Transverse colon (tissue), 4 donors: Measurements from ENCODE around the gene ITPKB. TPM values are rescaled to one million over a fixed set of nuclear protein-coding genes. Genes with fewer than 3 reads are reported as not detected.
A peak's percentile ranks its signal among the peaks of the same experiment; 100 is the strongest.

Experiments
- DNase-seq: peaks from one replicate; pipeline ENCODE4 v3.0.0-alpha.2; 2019
- H3K27ac ChIP-seq, 4 donors: fragments of 200-600 bp; sonication (generic); 2 replicates each; pipeline ENCODE4 v1.5.1; 2016 to 2018; ENCODE audit warnings: inconsistent platforms in 4 of 4
- H3K27me3 ChIP-seq: fragments of 200-600 bp; sonication (generic); 2 replicates; pipeline ENCODE4 v1.5.1; 2017; ENCODE audit warnings: inconsistent platforms
- H3K36me3 ChIP-seq, 4 donors: fragments of 200-600 bp; sonication (generic); 2 replicates each; pipeline ENCODE4 v1.5.1; 2017 to 2019; ENCODE audit warnings: inconsistent platforms in 4 of 4
- H3K4me1 ChIP-seq, 4 donors: fragments of 200-600 bp; sonication (generic); 2 replicates each; pipeline ENCODE4 v1.5.1; 2017 to 2020; ENCODE audit warnings: inconsistent platforms in 4 of 4
- H3K4me3 ChIP-seq, 4 donors: fragments of 200-600 bp; sonication (generic); 1 replicate in 1 of 4; 2 replicates in 3 of 4; pipeline versions ENCODE4 v1.5.1 to v1.6.1; 2017 to 2019; ENCODE audit warnings: inconsistent platforms in 4 of 4
- H3K9me3 ChIP-seq, 2 donors: fragments of 200-600 bp; sonication (generic); 2 replicates each; pipeline ENCODE4 v1.5.1; 2017 to 2019; ENCODE audit warnings: inconsistent platforms in 2 of 2
- CTCF ChIP-seq, 5 experiments: fragments of 200-600 bp in 3 of 5; fragments of 450-650 bp in 2 of 5; sonication (generic) in 3 of 5; IDR thresholded peaks; 1 replicate in 2 of 5; 2 replicates in 3 of 5; pipeline ENCODE4 v1.5.1; 2016 to 2017; ENCODE audit warnings: antibody characterized with exemption in 5 of 5, inconsistent platforms in 3 of 5, mild to moderate bottlenecking in 2 of 5, moderate library complexity in 1 of 5
- EP300 ChIP-seq: sonication (generic); formaldehyde crosslinking; IDR thresholded peaks from one replicate; pipeline ENCODE4 v1.6.1; 2017; ENCODE audit warnings: antibody characterized with exemption, low read depth
- POLR2A ChIP-seq: fragments of 450-650 bp; IDR thresholded peaks from one replicate; pipeline ENCODE4 v1.6.1; 2016; ENCODE audit warnings: antibody characterized with exemption, mild to moderate bottlenecking, moderate library complexity
- POLR2AphosphoS5 ChIP-seq, 3 donors: sonication (generic); formaldehyde crosslinking; IDR thresholded peaks; one replicate each; pipeline ENCODE4 v1.6.1; 2016; ENCODE audit warnings: antibody characterized with exemption in 3 of 3
- WGBS, 2 donors: methylation state at CpG; one replicate each; pipeline ENCODE4 v1.1.5; 2018; ENCODE audit warnings: low coverage in 1 of 2; 5-methylcytosine and 5-hydroxymethylcytosine counted together
- in situ Hi-C, 4 donors: fragments of 200-750 bp; cut with MboI; loops; one replicate each; pipeline versions ENCODE4 v1.15.0 to v1.15.1; 2017; ENCODE audit warnings: low sequenced_read_pairs in 3 of 4, low pct_ligation_motif_present in 1 of 4, low pct_unique_long_range_greater_than_20kb in 1 of 4
- intact Hi-C: fragments of 100-400 bp; cut with DNase I; formaldehyde crosslinking; loops from one replicate; pipeline ENCODE4 v1.15.1; 2023; ENCODE audit warnings: low total_unique reads
- total RNA-seq, 4 donors: library from RNA; depleted of rRNA; stranded (reverse); fragments of >200 nt; gene quantifications; one replicate each; pipeline ENCODE4 v1.1.0, GENCODE V29; 2016

ITPKB gene
- total RNA-seq, 4 donors from 2014 or later, result 14.3 to 57.6 (median 23.7) TPM

GRCh38 chr1:226638608-226639007 lies 100.5 kb downstream of the ITPKB start:
- 93% methylated on average over 16 of the region's 16 CpGs; no CpG with 5 or more reads in 1 of the 2 donors for WGBS, 2 donors
- peaks cover 15 to 33% (median 24%) of the 10 kb centered on the region in 4 donors for H3K4me1 ChIP-seq
- H3K27me3 ChIP-seq, result no peaks in the 10 kb centered on the region
- H3K4me3 ChIP-seq, result no peak overlapping the region
- no peaks in the 10 kb centered on the region for H3K36me3 ChIP-seq
- in situ Hi-C loops (loop anchor here (5.0 to 25.0 kb wide), 4 partner anchors 184 to 799 kb away; no protein-coding TSS in a partner anchor), intact Hi-C loops (loop anchor here (10.0 kb wide), 1 partner anchor 56 kb away; no protein-coding TSS in a partner anchor)
- TF ChIP-seq POLR2AphosphoS5 (IDR thresholded peaks at IDR 0.05), result no peak
- TF ChIP-seq EP300, result no peak
- TF ChIP-seq POLR2A, result no peak
- TF ChIP-seq CTCF (IDR thresholded peaks at IDR 0.05), result no peak
- peak; percentile 7 for DNase-seq
- H3K9me3 ChIP-seq, result no peaks in the 10 kb centered on the region
- H3K27ac ChIP-seq, result peak overlapping the region; percentile 20 to 79 (median 64)

GRCh38 chr1:226638001-226638601 lies 101.0 kb downstream of the ITPKB start:
- 55% methylated on average over 10 of the region's 10 CpGs; no CpG with 5 or more reads in 1 of the 2 donors for WGBS, 2 donors
- DNase-seq, result peak; percentile 10
- Histone ChIP-seq H3K9me3 (no peaks in the 10 kb centered on the region), H3K4me3 (no peak overlapping the region), H3K27ac (peak overlapping the region; percentile 20 to 79 (median 64)), H3K36me3 (no peaks in the 10 kb centered on the region), H3K4me1 (peaks cover 10 to 30% (median 24%) of the 10 kb centered on the region in 4 donors), H3K27me3 (no peaks in the 10 kb centered on the region)
- in situ Hi-C loops (loop anchor here (5.0 to 25.0 kb wide), 4 partner anchors 184 to 799 kb away; no protein-coding TSS in a partner anchor), intact Hi-C loops (loop anchor here (10.0 kb wide), 1 partner anchor 57 kb away; no protein-coding TSS in a partner anchor)
- TF ChIP-seq POLR2AphosphoS5 (IDR thresholded peaks at IDR 0.05), result no peak
- TF ChIP-seq POLR2A, result no peak
- no peak for TF ChIP-seq EP300
- no peak for TF ChIP-seq CTCF (IDR thresholded peaks at IDR 0.05)

- no peaks in the 10 kb centered on the region for H3K9me3 ChIP-seq
- no peaks in the 10 kb centered on the region for H3K27me3 ChIP-seq
- peak overlapping the region; percentile 20 to 79 (median 64) for H3K27ac ChIP-seq
- in situ Hi-C loops, result loop anchor here (5.0 to 25.0 kb wide), 4 partner anchors 185 to 800 kb away; no protein-coding TSS in a partner anchor
- H3K36me3 ChIP-seq, result no peaks in the 10 kb centered on the region
- peak; percentile 38 for DNase-seq
- peaks cover 7 to 33% (median 21%) of the 10 kb centered on the region in 4 donors for H3K4me1 ChIP-seq
- WGBS, 2 donors, result 77% methylated on average over 25 of the region's 29 CpGs; no CpG with 5 or more reads in 1 of the 2 donors
- TF ChIP-seq CTCF (IDR thresholded peaks at IDR 0.05) (peak in 4 of 5 experiments; percentile 25 to 48 (median 39)), EP300 (no peak), POLR2AphosphoS5 (IDR thresholded peaks at IDR 0.05) (no peak), POLR2A (no peak)
- intact Hi-C loops, result loop anchor here (10.0 kb wide), 1 partner anchor 57 kb away; no protein-coding TSS in a partner anchor
- no peak overlapping the region for H3K4me3 ChIP-seq
These were observed 101.7 kb downstream of the ITPKB start for GRCh38 chr1:226637147-226637935.

DNA sequence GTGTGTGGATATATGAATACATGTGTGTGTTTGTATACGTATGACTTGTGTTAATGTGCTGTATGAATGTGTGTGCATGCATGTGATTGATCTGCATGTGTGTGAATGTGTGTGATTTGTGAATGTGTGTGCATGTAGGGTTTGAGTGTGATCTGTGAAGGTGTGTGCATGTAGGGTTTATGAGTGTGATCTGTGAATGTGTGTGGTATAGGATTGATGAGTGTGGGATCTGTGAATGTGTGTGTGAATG lies 102.3 kb downstream of the ITPKB start:
- no peaks in the 10 kb centered on the region for H3K27me3 ChIP-seq
- no peak overlapping the region for H3K4me3 ChIP-seq
- intact Hi-C loops (loop anchor here (10.0 kb wide), 1 partner anchor 58 kb away; no protein-coding TSS in a partner anchor), in situ Hi-C loops (loop anchor here (5.0 to 25.0 kb wide), 4 partner anchors 186 to 801 kb away; no protein-coding TSS in a partner anchor)
- peaks cover 7 to 39% (median 21%) of the 10 kb centered on the region in 4 donors for H3K4me1 ChIP-seq
- 96 to 100% methylated on average over 1 of the region's 1 CpG for WGBS, 2 donors
- DNase-seq, result no peak
- no peak for TF ChIP-seq CTCF (IDR thresholded peaks at IDR 0.05)
- TF ChIP-seq POLR2A, result no peak
- no peak for TF ChIP-seq EP300
- no peak for TF ChIP-seq POLR2AphosphoS5 (IDR thresholded peaks at IDR 0.05)
- H3K9me3 ChIP-seq, result no peaks in the 10 kb centered on the region
- no peaks in the 10 kb centered on the region for H3K36me3 ChIP-seq
- H3K27ac ChIP-seq, result peak overlapping the region in 1 of 4 donors; percentile 79
